GM19455 (cell line): Measurements from ENCODE around the gene HLA-DQA2.
"Not testable (repeated sequence)": the region's sequence is repeated elsewhere in the genome, so short reads cannot be mapped to it uniquely, and the experiment has no call there.

ENCODE experiments used
- ATAC-seq: cut with Tn5 transposase; IDR thresholded peaks from one replicate; pipeline ENCODE4 v1.9.1; 2021; ENCODE audit not compliant: unreplicated experiment

Gene HLA-DQA2

DNA sequence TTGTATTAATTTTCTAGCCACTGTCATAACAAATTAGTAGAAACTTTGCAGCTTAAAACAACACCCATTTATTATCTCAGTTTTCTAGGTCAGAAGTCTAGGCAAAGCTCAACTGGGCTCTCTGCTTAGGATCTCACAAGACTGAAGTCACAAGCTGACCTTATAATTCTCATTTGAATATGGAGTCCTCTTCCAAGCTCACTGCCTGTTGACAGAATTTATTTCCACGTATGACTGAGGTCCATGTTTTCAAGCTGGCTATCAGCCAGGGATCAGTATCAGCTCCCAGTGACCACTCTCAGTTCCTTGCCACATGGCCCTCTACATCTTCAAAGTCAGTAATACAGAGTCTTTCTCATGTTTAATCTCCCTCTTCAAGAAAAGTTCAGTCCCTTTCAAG is 33.9 kb downstream of the HLA-DQA2 start:
- ATAC-seq: no peak

DNA sequence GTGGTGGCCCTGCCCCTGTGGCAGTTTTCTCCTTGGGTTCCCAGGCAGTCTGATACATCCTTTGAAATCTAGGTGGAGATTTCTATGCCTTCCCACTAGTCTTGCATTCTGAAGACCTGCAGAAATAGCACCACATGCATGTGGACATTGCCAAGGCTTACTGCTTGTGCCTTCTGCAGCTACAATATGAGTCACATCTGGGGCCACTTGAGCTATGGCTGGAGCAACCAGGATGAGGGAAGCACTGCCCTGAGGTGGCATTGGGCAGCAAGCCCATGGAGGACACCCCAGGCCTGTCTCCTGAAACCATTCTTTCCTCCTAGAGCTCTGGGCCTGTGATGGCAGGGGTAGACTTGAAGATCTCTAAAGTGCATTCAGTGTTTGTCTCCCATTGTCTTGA is 37.8 kb downstream of the HLA-DQA2 start:
- ATAC-seq: no peak

DNA sequence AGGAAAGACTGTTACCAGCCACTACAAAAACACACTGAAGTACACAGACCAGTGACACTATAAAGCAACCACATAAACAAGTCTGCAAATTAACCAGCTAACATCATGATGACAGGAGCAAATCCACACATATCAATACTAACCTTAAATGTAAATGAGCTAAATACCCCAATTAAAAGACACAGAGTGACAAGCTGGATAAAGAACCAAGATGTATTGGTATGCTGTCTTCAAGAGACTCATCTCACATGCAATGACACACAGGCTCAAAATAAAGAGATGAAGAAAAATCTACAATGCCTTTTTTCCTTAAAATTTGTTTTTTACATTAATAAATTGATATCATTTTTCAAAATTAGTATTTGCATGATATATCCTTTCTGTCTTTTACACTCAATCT is 41.7 kb downstream of the HLA-DQA2 start:
- ATAC-seq: not testable (repeated sequence)

DNA sequence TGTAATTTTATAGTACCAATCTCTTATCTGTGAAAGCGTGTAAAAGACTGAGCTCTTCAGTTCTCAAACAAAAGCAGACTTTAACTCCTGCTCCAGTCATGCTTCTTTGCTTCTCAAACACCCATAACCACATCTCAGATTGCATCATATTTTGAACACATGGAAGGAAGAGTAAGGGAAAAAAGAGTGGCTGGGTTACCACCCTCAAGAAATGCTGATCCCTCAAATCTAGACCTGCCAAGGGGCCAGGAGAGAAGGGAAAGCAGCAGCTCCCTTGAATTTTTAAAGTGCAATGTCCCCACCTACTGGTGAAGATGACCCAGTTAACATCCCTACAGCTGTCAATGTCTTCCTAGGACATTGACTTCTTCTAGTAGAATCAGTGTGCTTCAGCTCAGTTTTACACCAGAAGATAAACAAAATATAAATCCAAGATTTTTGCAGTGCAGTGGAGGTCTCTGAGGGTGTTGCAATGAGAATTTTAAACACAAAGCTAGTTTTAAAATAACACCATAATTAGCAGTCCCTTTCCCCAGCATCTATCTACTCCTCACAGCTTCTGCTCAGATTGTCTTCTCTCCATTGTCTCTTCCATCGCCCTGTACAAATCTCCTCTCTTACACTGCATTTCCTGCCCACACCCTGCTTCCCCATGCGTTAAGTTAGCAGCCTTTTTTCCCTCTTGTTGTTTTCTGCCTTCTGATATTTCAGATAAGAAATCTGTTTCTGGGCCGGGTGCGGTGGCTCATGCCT is 44.8 kb downstream of the HLA-DQA2 start:
- ATAC-seq: no peak

DNA sequence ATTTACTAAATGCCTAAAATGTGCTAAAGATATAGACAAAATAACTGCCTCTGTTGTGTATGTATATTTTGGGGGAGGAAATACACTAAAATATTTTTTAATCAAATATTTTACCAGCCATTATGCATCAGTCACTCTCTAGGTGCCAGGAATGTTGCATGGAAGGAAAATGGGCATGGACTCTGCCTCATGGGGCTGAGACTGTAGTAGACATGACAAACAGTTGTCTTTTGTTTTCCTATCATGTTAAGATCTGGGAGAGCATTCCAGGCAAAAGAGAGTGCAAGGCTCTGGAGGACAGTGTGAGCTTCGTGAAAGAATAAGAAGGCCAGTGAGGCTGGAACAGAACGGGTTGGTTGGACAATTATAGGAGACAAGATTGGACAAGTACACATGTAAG is 49.1 kb downstream of the HLA-DQA2 start:
- ATAC-seq: no peak

DNA sequence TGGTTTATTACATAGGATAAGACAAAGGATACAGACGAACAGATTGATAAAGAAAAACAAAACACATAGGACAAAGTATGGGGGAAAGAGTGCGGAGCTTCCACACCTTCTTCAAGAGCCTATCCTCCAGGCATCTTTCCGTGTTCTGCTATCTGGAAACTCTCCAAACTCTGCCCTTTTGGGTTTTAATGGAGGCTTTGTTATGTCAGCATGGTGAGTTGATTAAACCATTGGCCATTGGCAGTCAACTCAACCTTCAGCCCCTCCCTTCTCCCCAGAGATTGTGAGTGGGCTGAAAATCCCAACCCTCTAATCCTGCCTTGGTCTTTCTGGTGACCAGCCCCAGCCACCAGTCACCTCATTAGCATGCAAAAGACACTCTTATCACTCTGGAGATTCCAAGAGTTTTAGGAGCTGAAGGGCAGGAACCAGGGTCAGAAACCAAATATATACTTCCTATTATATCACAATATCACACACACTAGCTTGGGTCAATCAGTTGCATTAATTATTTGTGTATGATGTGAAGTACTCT is 51.8 kb downstream of the HLA-DQA2 start:
- no peak for ATAC-seq

DNA sequence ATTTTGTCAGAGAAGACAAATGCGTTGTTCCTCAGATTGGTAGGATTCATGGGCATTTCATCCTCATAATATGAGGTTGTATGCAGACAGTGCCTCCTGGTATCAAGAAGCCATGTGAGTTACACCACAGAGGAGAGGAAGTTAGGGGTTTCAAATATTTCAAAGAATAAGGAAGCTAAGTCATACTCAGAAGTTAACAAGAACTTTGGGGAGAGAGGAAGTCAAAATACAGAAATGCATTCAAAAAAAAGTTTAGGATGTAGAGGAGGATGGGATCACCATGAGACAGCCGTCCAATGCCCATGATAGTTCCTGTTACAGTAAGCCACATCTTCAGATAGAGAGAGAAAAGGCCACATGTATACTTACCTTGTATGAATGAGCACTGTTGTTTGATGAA is 53.3 kb downstream of the HLA-DQA2 start:
- no peak for ATAC-seq
